Activated T-helper 1 cell treated with Interleukin-2 at 50 U/mL for 16 hours (primary cell): ENCODE results near the gene STK17B.

ENCODE experiments used
- DNase-seq: peaks from one replicate; pipeline ENCODE4 v3.0.0-alpha.2; 2020; ENCODE audit warnings: low read depth

Gene STK17B

GRCh38 chr2:196183528-196184231 is 12.3 kb upstream of the STK17B start:
- no peak for DNase-seq

GRCh38 chr2:196183172-196183473 is 11.7 kb upstream of the STK17B start:
- DNase-seq = no peak

GRCh38 chr2:196182439-196183171 is 11.2 kb upstream of the STK17B start:
- no peak for DNase-seq

- DNase-seq = no peak
Measured at GRCh38 chr2:196181484-196181883, 10.1 kb upstream of the STK17B start.

GRCh38 chr2:196177124-196177523 is 5.7 kb upstream of the STK17B start:
- no peak for DNase-seq

- DNase-seq = peak; percentile 79
Measured at GRCh38 chr2:196176142-196176738, 4.9 kb upstream of the STK17B start.

- DNase-seq = no peak
Measured at GRCh38 chr2:196174404-196174803, 3.0 kb upstream of the STK17B start.

GRCh38 chr2:196173505-196173904 is 2.1 kb upstream of the STK17B start:
- DNase-seq = no peak

GRCh38 chr2:196172951-196173350 is 1.6 kb upstream of the STK17B start:
- no peak for DNase-seq

GRCh38 chr2:196171946-196172345 is 568 bp upstream of the STK17B start:
- no peak for DNase-seq

- no peak for DNase-seq
Measured at GRCh38 chr2:196170606-196171247, 651 bp downstream of the STK17B start.

GRCh38 chr2:196170213-196170605 is 1.2 kb downstream of the STK17B start:
- no peak for DNase-seq

GRCh38 chr2:196169516-196169915 is 1.9 kb downstream of the STK17B start:
- no peak for DNase-seq

- DNase-seq = no peak
Measured at GRCh38 chr2:196168181-196168580, 3.2 kb downstream of the STK17B start.

- DNase-seq = no peak
Measured at GRCh38 chr2:196167666-196168065, 3.7 kb downstream of the STK17B start.

GRCh38 chr2:196166876-196167275 is 4.5 kb downstream of the STK17B start:
- DNase-seq = no peak

- no peak for DNase-seq
Measured at GRCh38 chr2:196165016-196165415, 6.4 kb downstream of the STK17B start.

- DNase-seq = no peak
Measured at GRCh38 chr2:196163285-196163684, 8.1 kb downstream of the STK17B start.

- no peak for DNase-seq
Measured at GRCh38 chr2:196162586-196163175, 8.7 kb downstream of the STK17B start.

- no peak for DNase-seq
Measured at GRCh38 chr2:196160946-196161345, 10.4 kb downstream of the STK17B start.

GRCh38 chr2:196160101-196160500 is 11.3 kb downstream of the STK17B start:
- no peak for DNase-seq

GRCh38 chr2:196159221-196159892 is 12.0 kb downstream of the STK17B start:
- no peak for DNase-seq
